GDM1 (cell line): ENCODE results near the gene TINAGL1.

Experiments used
- DNase-seq: peaks from one replicate; lab custom pipeline; 2025; lab: John Stamatoyannopoulos, UW

Gene TINAGL1, protein sequence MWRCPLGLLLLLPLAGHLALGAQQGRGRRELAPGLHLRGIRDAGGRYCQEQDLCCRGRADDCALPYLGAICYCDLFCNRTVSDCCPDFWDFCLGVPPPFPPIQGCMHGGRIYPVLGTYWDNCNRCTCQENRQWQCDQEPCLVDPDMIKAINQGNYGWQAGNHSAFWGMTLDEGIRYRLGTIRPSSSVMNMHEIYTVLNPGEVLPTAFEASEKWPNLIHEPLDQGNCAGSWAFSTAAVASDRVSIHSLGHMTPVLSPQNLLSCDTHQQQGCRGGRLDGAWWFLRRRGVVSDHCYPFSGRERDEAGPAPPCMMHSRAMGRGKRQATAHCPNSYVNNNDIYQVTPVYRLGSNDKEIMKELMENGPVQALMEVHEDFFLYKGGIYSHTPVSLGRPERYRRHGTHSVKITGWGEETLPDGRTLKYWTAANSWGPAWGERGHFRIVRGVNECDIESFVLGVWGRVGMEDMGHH

DNA sequence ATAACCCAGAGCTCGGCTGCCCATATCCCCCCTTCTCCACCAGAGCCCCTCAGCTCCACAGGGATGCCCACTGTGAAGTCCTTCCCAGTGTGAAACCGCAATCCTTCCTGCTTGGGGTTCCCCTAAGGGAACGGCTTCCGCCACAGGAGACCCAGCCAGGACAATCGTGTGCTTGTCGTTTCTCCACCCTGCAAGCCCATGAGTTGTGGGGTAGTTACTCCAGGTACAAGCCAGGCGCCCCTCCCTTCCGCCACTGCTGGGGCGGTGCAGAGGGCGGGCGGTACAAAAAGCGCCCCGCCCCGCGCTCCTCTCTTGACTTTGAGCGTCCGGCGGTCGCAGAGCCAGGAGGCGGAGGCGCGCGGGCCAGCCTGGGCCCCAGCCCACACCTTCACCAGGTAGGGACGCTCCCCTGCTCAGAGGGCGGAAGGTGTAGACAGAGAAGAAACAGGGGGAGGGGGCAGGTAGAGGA lies at the start of gene TINAGL1:
TINAGL1 (plus strand) TSS at position 315 of the 469 bp plus-strand sequence. CDS start 634 bp downstream, outside the sequence.
- DNase-seq = no peak

DNA sequence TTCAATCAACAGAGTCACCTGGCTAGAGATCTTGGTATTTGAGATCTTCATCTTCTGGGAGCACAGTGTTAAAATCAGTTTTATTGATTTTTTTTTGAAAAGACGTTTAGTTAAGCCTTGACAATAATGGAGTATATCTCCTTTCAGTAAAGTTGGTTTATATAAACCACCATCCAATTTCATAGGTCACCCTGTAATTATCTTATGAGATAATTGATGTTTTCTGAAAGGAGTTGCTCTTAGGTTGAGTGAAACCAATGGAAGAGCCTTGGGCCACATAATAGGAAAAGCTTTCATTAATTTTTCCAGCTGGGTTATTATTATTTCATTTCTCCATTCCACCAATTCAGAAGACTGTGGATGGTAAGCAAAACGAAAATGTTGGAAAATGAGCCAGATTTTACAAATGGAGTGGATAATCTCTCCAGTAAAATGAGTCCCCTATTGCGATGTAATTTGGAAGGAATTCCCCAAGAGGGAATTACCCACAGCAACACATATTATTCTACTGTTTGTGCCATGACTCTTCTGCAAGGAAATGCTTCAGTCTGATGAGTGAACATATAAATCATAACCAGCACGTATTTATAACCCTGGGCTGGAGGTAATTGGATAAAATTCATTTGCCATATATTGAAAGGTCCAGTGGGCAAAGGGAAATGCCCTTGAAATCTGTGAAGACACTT lies 46.2 kb upstream of the TINAGL1 start:
- DNase-seq = no peak

DNA sequence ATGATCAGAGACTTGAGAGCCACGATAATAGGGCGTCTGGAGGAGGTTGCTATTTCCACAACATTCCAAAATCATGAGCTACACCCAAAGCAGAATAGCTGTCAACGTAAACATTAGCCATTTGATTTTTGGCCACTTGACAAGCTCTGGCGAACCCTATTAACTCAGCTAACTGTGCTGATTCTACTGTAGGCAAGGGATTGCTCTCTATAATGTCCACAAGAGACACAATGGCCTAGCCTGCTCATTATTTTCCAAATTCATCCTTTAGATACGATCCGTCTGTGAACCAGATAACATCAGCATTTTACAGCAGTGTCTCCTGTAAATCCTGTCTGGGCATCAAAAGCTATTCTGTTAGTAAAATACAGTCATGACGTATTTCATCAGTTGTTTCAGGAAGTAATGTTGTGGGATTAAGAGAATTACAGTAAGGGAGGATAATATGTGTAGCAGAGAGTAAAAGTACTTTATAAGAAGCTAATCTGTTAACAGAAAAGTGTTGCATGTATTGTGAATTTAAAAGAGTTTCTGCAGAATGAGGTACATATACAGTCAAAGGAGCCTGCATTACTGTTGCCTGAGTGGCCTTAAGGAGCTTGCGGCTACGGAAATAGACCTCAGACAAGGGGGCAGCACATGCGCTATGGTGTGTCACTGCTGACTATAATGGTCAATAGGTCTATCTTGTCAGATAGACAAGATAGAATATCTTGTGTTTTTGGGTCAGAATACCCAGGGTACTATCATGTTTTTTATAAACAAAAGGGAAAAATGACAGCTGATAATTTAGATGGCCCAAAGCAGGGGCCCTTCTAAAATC lies 44.9 kb upstream of the TINAGL1 start:
- DNase-seq = no peak

DNA sequence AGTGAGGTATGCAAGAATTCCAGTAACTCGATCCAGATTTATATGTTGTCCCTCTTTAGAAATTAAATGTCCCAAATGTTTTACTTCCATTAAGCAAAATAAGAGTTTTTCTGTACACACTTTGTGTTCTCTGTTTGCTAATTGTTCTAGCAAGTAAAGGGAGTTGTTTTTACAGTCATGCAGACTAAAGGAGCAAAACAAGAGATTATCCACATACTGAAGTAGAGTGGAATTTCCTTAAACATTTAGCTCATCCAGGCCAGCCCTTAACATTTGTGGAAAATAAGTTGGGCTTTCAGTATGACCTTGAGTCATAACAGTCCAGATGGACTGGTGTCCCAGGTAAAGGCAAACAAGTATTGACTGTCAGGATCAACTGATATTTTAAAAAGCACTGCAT lies 44.1 kb upstream of the TINAGL1 start:
- no peak for DNase-seq

DNA sequence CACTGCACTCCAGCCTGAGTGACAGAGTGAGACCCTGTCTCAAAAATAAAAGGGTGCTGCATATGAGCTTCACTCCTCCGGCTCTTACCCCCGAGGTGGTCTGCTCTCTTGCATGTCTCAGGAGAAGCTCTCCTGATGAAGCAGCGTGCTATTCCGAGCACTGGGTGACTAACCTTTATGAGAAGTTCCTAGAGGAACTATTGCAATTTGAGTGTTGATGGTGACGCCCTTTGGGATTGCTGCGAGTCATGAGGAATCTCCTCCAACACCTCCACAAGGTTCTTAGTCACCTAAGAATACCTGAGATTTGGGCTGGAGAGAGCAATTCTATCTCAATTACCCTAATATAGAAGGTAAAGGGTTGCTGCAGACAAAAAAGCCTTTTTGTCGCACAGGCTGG lies 40.8 kb upstream of the TINAGL1 start:
- no peak for DNase-seq

DNA sequence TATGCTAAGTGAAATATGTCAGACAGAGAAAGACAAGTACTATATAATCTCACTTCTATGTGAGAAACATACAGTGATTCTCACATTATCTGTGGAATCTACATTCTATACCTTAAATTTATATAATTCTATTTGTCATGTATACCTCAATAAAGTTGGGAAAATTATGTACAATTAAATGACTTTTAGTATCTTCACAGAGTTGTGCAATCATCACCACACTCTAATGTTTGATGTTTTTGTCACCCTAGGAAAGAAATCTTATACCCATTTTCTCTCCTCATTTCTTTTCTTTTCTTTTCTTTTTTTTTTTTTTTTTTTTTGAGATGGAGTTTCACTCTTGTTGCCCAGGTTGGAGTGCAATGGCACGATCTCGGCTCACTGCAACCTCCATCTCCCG lies 37.0 kb upstream of the TINAGL1 start:
- DNase-seq = no peak

DNA sequence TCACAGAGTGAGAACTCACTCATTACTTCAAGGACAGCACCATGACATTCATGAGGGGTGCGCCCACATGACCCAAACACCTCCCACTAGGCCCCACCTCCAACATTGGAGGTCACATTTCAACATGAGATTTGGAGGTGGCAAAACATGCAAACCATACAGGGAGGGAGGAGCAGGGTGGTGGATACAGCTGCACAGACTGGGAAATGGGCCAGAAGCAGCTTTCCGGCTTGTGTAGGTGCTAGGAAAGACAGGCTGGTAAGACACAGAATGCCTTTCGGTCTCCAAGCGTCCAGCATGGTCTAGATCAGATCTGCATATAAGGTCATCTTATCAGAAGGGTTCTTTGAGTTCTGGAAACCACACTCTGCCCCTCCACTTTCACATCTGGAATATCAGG lies 35.1 kb upstream of the TINAGL1 start:
- no peak for DNase-seq

DNA sequence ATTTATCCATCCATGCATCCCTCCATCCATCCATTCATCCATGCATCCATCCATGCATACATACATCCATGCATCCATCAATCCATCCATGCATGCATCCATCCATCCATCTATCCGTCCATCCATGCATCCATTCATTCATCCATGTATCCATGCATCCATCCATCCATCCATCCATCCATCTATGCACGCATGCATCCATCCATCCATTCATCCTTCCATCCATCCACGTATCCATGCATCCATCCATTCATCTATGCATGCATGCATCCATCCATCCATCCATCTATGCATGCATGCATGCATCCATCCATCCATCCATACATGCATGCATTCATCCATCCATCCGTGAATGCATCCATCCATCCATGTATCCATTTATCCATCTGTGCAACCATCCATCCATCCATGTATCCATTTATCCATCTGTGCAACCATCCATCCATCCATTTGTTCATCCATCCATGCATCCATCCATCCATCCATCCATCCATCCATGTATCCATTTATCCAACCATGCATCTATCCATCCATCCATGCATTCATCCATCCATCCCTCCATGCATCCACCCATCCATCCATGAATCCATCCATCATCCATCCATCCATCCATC lies 30.3 kb upstream of the TINAGL1 start:
- DNase-seq = no peak

DNA sequence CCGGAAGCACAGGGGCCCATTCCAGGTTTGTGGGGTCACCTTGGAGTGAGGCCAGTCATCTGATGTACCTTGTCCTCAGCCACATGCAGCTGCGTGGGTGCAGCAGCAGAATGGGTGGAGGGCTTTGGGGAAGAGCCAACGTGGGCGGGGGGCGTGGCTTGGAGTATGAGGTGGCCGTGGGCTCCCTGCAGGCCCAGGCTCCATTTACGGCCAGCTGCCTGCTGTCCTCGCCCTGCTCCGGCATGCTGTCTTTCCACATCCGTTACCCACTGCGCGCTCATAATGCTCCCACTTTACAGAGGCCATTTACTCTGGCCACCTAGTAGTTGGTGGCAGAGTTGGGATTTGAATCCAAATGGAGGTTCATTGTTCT lies 27.8 kb upstream of the TINAGL1 start:
- DNase-seq = no peak

DNA sequence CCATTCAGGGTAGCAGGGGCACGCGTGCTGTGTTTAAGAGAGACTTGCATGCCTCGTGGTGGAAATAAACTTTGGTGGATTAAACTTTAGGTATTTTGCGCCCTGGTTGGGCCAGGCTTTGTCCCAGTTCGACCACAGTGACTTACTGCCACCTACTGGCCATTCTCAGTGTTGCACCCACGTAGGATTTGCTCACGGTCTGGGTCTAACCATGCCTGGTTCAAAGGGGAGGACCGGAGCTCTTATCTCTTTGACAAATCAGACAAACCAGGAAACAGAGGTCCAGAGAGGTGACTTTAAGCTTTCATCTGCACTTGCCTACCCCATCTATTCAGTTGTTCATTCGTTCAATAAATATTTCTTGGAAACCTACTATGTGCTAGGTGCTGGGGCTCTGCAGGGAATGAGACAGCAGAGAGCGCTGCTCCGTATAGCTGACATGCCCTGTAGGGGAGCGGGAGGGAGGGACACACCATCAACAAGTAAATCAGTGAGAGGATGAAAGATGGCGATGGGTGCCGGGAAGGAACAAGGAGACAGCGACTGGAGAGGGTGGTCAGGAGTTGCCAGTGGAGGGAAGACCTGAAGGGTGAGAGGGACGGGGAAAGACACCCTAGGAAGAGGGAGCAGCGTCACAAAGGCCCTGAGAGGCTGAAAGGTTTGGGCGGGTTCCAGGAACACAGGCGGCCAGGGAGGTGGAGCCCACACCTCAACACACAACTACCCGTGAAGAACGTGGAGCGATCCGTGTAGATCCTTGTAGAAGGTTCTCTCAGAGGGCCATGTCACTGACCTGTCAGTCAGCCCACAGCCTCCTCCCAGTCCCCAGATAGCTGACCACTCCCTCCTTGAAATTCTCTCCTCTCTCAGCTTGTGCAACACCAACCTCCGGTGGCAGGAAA lies 27.2 kb upstream of the TINAGL1 start:
- DNase-seq = peak; percentile 44

DNA sequence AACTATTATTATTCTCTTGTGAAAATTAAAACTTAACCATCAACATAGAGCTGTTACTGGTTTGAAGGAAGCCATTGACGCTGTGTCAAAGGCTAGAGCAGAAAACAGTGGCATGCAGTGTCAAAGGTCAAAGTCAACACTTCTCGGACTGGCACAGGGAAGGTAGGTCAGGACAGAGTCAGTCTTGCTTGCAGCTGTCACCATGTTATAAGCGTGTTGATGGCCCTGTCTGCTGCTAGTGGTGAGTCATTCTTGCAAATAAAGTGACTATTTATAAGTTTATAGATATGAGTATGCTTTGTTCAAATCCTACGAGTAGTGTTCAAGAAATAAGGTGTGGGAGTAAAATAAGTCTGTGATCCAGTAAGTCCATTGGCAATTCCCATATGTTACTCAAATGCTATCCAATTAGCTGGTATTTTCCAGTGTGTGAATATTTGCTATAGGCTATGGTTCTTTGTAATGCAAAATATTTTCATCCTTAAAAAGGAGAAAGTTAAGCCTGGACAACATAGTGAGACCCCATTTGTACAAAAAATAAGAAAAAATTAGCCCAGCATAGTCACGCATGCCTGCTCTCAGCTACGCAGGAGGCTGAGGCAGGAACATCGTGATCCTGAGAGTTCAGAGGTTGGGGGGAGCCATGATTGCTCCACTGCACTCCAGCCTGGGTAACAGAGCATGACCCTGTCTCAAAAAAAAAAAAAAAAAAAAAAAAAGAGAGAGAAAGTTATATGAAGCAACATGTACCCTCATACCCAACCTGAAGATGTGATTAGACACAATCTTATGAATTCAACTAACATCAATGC lies 26.3 kb upstream of the TINAGL1 start:
- DNase-seq = no peak

DNA sequence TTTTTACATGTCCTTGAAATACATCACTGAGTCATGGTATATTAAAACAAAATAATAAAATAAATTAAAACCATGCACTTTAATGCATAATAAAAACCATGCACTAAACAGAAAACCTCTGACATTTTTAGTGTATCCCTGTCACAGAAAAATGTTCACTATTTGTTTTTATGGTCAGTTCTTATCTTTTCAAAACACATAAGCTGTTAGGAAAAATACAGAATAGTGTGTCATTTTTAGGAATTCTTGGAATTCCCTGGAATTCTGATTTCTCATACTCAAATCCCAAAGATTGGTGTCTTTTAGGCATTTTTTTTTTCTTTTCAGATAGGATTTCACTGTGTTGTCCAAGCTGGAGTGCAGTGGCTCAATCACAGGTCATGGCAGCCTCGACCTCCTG lies 25.1 kb upstream of the TINAGL1 start:
- no peak for DNase-seq

DNA sequence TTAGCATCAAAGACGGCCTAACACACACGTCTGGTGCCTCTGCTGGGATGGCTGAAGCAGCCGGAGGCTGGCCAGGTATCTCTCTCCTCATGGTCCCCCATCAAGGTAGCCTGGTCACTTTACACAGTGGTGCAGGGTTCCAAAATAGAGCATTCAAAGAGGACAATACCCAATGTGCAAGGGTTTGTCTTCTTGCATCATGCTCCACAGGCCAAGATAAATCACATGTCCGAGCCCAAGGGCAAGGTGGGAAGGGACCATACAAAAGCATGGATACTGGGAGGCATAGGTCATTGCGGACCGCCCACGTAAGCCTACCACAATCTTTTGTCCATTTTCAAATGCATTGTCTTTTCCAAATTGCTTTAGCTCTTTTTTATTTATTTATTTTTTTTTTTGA lies 23.8 kb upstream of the TINAGL1 start:
- no peak for DNase-seq

DNA sequence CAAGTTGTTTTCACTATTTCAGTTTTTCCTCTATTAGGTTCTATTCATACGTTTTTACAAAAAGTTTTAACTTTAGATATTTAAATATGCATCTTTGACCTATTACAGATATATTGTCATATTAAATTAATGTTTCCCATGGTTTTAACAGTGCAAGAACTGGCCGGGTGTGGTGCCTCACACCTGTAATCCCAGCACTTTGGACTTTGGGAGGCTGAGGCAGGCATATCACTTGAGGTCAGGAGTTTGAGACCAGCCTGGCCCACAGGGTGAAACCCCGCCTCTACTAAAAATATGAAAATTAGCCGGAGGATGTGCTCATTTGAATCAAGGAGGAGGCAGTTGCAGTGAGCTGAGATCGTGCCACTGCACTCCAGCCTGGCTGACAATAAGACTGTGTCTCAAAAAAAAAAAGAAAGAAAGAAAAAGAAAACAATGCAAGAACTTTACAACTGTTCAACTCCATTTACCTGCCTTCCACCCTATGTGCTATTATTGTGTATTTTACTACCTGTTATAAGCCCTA lies 19.8 kb upstream of the TINAGL1 start:
- DNase-seq = no peak

DNA sequence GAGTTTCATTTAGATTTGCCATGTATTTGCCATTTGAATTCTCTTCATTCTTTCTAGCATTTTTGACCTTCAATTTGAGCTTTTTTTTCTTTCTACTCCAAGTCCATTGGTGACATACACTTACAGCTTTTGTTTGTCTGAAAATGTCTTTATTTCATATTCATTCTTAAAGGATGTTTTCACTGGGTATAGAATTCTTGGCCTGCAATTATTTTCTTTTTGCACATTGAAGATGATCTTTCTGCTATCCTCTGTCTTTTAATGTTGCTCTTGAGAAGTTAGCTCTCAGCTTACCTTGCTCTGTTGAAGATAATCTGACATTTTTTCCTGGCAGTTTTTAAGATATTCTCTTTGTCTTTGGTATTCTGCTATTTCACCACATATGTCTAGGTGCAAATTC lies 16.6 kb upstream of the TINAGL1 start:
- DNase-seq = no peak

DNA sequence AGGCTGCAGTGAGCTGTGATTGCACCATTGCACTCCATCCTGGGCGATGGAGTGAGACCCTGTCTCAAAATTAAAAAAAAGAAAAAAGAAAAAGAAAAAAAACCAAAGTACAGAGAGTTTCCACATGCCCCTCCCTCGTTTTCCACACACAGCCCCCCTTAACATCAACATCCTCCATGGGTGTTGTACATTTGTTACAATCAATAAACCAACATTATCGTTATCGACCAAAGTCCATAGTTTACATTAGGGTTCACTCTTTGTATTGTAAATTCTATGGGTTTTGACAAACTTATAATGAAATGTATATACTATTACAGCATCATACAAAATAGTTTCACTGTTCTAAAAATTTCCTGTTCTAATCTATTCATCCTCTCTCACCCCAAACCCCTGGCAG lies 15.9 kb upstream of the TINAGL1 start:
- no peak for DNase-seq

DNA sequence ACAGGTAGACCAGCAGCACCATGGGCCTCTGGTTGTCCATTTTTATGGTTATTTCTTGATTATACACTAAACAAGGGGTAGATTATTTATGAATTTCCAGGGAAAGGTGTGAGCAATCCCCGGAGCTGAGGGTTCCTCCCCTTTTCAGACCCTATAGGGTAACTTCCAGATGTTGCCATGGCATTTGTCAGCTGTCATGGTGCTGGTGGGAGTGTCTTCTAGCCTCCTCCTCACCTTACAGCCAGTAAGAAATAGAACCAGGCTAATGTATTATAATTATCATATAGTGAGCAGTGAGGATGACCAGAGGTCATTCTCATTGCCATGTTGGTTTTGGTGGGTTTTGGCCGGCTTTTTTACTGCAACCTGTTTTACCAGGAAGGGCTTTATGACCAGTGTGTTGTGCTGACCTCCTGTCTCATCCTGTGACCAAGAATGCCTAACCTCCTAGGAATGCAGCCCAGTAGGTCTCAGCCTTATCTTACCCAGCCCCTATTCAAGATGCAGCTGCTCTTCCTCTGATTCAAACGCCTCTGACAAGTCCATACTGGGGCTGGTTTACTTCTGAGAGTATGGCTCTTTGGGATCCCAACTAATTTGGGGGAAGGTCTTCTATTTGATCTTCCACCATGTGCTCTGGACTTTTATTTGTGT lies 13.5 kb upstream of the TINAGL1 start:
- no peak for DNase-seq

DNA sequence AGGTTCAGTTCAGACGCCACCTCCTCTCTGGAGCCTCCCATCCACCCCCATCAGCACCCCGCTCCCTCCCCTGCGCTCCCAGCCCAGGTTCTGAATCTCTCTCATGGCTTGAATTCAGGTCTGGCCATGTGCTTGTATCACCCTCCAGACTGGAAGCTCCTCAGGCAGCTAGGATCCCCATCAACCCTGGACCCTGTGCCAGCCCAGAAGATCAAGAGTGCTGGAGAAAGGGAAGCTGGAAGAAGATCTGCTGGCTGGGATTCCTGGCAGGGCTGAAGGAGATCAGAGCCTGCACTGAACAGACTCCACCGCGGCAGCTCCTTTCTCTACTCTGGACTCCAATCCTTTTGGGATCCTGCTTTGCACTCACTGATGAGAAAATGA lies 11.7 kb upstream of the TINAGL1 start:
- no peak for DNase-seq

DNA sequence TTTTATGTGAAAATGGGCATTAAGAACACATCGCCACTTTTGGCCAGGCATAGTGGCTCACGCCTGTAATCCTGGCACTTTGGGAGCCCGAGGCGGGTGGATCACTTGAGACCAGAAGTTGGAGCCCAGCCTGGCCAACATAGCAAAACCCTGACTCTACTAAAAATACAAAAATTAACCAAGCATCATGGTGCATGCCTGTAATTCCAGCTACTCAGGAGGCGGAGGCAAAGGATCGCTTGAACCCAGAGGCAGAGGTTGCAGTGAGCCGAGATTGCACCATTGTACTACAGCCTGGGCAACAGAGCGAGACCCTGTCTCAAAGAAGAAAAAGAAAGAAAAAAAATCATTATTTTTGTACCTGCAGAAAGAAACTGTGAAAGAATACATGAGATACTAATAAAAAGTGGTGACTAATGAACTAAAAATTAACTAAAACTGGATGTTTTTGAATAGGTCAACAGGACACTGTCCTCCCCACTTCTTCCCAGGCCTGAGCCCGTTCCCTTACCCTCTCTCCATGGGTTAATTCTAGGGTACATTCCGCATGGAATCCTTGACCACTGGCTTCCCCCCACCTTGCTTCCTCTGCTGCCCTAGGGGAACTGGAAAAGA lies 8.3 kb upstream of the TINAGL1 start:
- DNase-seq = no peak
